Stimulated activated CD4-positive, alpha-beta T cell treated with anti-CD3 and anti-CD28 coated beads, Interleukin-2, amount 100 ng/mL, for 48 hours (primary cell): ENCODE results near the gene PRRT2.
"Not testable (repeated sequence)": the region's sequence is repeated elsewhere in the genome, so short reads cannot be mapped to it uniquely, and the experiment has no call there.

ENCODE experiments used
- DNase-seq, 2 donors: peaks; one replicate each; pipeline ENCODE4 v3.0.0-alpha.2; 2020

Gene PRRT2

GRCh38 chr16:29811896-29812665 is at the start of gene PRRT2:
PRRT2 (plus strand) TSS chr16:29812193; CDS start chr16:29813055, 862 bp downstream.
- DNase-seq: no peak

DNA sequence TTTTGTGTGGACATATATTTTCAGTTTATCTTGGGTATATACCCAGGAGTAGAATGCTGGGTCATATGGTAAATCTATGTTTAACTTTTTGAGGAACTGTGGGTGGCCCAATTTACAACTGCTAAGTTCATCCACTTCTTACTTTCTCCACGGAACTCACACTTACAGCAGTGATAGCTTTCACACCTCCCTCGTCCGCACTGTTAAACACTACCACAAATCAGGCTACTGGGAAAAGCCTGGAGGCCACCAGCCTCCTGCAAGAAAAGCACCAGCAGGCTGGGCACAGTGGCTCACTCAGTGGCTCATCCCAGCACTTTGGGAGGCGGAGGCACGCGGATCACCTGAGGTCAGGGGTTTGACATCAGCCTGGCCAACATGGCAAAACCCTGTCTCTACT is 48.7 kb upstream of the PRRT2 start:
- DNase-seq: no peak

DNA sequence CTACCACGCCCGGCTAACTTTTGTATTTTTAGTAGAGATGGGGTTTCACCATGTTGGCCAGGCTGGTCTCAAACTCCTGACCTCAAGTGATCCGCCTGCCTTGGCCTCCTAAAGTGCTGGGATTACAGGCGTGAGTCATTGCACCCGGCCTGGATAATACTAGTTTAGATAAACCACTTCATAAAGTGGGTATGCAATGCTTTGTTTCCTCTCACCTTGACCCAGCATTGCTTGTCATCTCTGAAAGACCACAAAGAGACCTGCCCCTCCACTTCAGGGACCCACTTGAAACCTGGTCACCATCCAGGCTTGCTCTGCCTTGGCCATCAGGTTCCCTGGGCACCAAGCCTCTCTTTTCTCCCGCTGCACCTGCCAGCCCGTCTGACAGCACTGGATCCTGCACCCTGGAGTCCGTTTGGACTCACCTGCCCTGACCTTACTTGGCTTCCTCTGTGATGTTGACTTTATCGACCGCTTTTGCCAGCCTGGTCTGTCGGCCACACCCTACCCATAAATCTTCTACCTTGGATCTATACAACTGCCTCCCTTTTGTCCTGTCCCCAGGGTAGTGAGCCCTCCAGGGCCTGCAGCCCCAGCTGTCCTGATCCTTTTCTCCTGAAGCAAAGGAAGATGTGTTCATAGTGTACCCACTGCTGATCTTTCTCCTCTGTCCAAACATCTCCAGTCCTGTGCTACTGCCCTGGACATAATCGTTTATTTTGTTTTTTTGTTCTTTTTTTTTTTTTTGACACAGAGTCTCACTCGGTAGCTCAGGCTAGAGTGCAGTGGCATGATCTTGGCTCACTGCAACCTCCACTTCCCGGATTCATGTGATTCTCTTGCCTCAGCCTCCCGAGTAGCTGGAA is 46.6 kb upstream of the PRRT2 start:
- no peak for DNase-seq

DNA sequence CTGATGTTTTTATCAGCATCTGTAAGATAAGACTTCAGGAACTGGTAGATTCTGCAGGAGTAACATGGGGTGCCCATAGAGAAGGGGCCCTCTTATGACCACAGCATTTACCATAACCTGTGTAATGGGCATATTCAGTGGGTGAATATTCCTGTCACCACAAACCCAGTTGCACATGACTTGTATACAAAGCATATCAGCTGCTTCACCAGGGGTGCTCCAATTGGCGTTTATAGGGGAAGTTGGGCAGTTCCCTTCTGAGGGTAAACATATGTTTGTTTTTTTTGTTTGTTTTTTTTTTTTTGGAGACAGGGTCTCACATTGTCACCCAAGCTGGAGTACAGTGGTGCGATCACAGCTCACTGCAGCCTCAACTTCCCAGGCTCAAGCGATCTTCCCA is 45.4 kb upstream of the PRRT2 start:
- DNase-seq: no peak

- DNase-seq: no peak
Measured at GRCh38 chr16:29767062-29767461, 44.9 kb upstream of the PRRT2 start.

- no peak for DNase-seq
Measured at GRCh38 chr16:29769507-29769906, 42.5 kb upstream of the PRRT2 start.

- DNase-seq: no peak
Measured at GRCh38 chr16:29770250-29770929, 41.6 kb upstream of the PRRT2 start.

GRCh38 chr16:29772330-29772729 is 39.7 kb upstream of the PRRT2 start:
- DNase-seq: not testable (repeated sequence)

GRCh38 chr16:29774730-29775129 is 37.3 kb upstream of the PRRT2 start:
- no peak for DNase-seq

GRCh38 chr16:29775742-29776408 is 36.1 kb upstream of the PRRT2 start:
- DNase-seq: no peak

GRCh38 chr16:29777576-29778350 is 34.2 kb upstream of the PRRT2 start, which contains the start of gene ZG16:
ZG16 (plus strand) TSS chr16:29778256; CDS start chr16:29779267, 1,011 bp downstream.
- DNase-seq: no peak

- no peak for DNase-seq
Measured at GRCh38 chr16:29779474-29779873, 32.5 kb upstream of the PRRT2 start.

DNA sequence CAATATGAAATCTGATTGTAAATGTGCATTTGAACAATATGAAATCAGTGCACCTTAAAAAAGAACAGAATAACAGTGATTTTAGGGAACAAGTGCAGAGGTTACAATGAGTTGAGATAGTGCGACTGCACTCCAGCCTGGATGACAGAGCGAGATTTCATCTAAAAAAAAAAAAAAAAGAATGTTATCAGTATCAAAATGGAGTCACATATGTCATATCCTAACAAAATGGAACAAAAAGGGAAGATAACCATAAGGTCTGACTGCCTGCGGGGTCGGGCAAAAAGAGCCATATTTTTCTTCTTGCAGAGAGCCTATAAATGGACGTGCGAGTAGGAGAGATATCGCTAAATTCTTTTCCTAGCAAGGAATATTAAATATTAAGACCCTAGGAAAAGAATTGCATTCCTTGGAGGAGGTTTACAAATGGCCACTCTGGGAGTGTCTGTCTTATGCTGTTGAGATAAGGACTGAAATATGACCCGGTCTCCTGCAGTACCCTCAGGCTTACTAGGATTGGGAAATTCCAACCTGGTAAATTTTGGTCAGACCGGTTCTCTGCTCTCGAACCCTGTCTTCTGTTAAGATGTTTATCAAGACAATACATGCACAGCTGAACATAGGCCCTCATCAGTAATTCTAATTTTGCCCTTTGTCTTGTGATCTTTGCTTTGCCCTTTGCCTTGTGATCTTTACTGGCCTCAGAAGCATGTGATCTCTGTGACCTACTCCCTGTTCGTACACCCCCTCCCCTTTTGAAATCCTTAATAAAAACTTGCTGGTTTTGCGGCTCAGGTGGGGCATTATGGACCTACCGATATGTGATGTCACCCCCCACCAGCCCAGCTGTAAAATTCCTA is 28.7 kb upstream of the PRRT2 start:
- not testable (repeated sequence) for DNase-seq

- no peak for DNase-seq
Measured at GRCh38 chr16:29784157-29784556, 27.8 kb upstream of the PRRT2 start.

DNA sequence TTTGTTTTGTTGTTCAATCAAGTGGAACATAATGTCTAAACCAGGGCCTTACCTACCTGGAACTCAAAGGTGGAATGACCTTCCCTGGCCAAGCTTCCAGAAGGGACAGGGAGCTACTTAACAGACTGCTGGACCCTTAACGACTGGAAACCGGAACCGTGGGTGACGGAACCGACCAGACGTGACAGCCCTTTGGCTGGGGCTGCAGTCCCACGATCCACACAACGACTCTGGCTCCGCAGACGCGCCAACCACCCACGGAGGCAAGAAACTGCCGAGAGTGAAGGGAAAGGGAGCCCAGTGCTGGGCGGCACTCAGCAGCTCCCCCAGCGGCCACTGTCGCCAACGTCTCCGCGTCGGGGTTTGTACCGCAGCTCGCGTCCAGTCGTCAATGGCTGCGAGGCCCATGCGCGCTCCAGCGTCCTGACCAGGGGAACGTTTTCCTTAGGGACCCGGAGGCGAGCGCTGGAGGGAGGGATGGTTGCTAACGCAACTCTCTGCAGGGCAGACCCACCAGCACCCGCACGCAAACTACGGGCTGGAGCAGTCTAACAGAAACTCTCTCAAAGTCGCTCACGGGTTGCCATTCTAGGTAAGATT is 27.0 kb upstream of the PRRT2 start:
- peak; percentile 72 to 83 for DNase-seq

DNA sequence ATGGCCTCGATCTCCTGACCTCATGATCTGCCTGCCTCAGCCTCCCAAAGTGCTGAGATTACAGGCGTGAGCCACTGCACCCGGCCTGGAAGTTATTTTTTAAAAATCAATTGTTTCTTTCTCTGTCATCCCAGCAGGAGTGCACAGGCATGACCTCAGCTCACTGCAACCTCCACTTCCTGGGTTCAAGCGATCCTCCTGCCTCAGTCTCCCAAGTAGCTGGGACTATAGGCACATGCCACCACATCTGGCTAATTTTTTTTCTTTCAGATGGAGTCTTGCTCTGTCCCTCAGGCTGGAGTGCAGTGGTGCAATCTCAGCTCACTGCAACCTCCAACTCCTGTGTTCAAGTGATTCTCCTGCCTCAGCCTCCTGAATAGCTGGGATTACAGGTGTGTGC is 24.8 kb upstream of the PRRT2 start:
- DNase-seq: not testable (repeated sequence)

DNA sequence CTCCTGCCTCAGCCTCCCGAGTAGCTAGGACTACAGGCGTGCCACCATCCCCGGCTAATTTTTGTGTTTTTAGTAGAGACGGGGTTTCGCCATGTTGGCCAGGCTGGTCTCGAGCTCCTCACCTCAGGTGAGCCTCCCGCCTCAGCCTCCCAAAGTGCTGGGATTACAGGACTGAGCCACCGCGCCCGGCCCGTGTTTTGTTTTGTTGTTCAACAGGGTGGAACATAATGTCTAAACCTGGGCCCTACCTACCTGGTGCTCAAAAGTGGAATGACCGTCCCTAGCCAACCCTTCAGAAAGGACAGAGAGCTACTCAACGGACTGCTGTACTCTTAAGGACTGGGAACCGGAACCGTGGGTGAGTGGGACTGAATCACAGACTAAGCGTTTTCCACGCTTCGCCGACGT is 22.2 kb upstream of the PRRT2 start:
- no peak for DNase-seq

- peak; percentile 99 to 100 for DNase-seq
Measured at GRCh38 chr16:29790183-29790948, 21.6 kb upstream of the PRRT2 start, which contains the start of gene KIF22. KIF22 (plus strand) TSS chr16:29790751; CDS start chr16:29790760, 9 bp downstream.
